Activated CD4-positive, alpha-beta memory T cell treated with anti-CD3 and anti-CD28 coated beads, Interleukin-2, amount 10 ng/mL, durations not matched to agents 7 days and 5 days (primary cell): ENCODE measurements around the gene B4GALT5. TPM values are rescaled to one million over a fixed set of nuclear protein-coding genes. Genes with fewer than 3 reads are reported as not detected.
"Not testable (repeated sequence)": the region's sequence is repeated elsewhere in the genome, so short reads cannot be mapped to it uniquely, and the experiment has no call there.

ENCODE experiments used
- CTCF ChIA-PET: fragments of 350-600 bp; sonication (Branson Sonifier 250); formaldehyde crosslinking; loops from one replicate; lab custom pipeline; 2021; ENCODE audit warnings: antibody characterized with exemption, inconsistent platforms; lab: Charles Lee
- POLR2A ChIA-PET: fragments of 350-600 bp; sonication (Branson Sonifier 250); formaldehyde crosslinking; loops from one replicate; lab custom pipeline; 2021; ENCODE audit warnings: antibody characterized with exemption; lab: Charles Lee
- DNase-seq: peaks from one replicate; pipeline ENCODE4 v3.0.0-alpha.2; 2020
- H3K27ac Mint-ChIP-seq: one replicate; pipeline ENCODE4 v1.8.0; 2021; ENCODE audit warnings: mild to moderate bottlenecking, mixed read lengths
- H3K27me3 Mint-ChIP-seq: one replicate; pipeline ENCODE4 v1.8.0; 2021; ENCODE audit warnings: mixed read lengths
- H3K36me3 Mint-ChIP-seq: one replicate; pipeline ENCODE4 v1.8.0; 2021; ENCODE audit warnings: low read depth, mixed read lengths
- H3K4me1 Mint-ChIP-seq: one replicate; pipeline ENCODE4 v1.8.0; 2021; ENCODE audit warnings: mixed read lengths
- H3K4me3 Mint-ChIP-seq: one replicate; pipeline ENCODE4 v1.8.0; 2021; ENCODE audit warnings: mild to moderate bottlenecking, mixed read lengths
- H3K9me3 Mint-ChIP-seq: one replicate; pipeline ENCODE4 v1.8.0; 2021; ENCODE audit warnings: mixed read lengths
- total RNA-seq, 2 experiments: library from RNA; stranded (reverse); gene quantifications; one replicate each; pipeline ENCODE4 v1.2.3, GENCODE V29; 2021

Gene B4GALT5
- total RNA-seq, 2 experiments from 2014 or later: 21.6 to 22.4 TPM

- Mint-ChIP-seq H3K9me3 (no peaks in the 10 kb centered on the region), H3K36me3 (peaks cover 35% of the 10 kb centered on the region), H3K27ac (no peak overlapping the region), H3K4me3 (no peak overlapping the region), H3K27me3 (no peaks in the 10 kb centered on the region), H3K4me1 (peaks cover 3% of the 10 kb centered on the region)
- ChIA-PET CTCF (no interaction called here), POLR2A (interaction anchor here (1.1 kb wide), 1 partner anchor 39 kb away, joined by 3 read pairs; no protein-coding TSS in a partner anchor)
- no peak for DNase-seq
Observed at GRCh38 chr20:49635166-49635565, 78.5 kb downstream of the B4GALT5 start.

GRCh38 chr20:49634116-49634515, 79.6 kb downstream of the B4GALT5 start:
- Mint-ChIP-seq H3K4me3 (no peak overlapping the region), H3K27me3 (no peaks in the 10 kb centered on the region), H3K27ac (no peak overlapping the region), H3K4me1 (peaks cover 3% of the 10 kb centered on the region), H3K36me3 (peaks cover 27% of the 10 kb centered on the region), H3K9me3 (no peaks in the 10 kb centered on the region)
- ChIA-PET POLR2A (interaction anchor here (1.3 kb wide), 1 partner anchor 14 kb away, joined by 3 read pairs; no protein-coding TSS in a partner anchor), CTCF (no interaction called here)
- DNase-seq: no peak

GRCh38 chr20:49633643-49634042, 80.0 kb downstream of the B4GALT5 start:
- H3K4me3 Mint-ChIP-seq: no peak overlapping the region
- peaks cover 27% of the 10 kb centered on the region for H3K36me3 Mint-ChIP-seq
- ChIA-PET CTCF (interaction anchor here (0.6 kb wide), 1 partner anchor 114 kb away, joined by 3 read pairs; no protein-coding TSS in a partner anchor), POLR2A (interaction anchor here (1.3 kb wide), 1 partner anchor 13 kb away, joined by 3 read pairs; no protein-coding TSS in a partner anchor)
- H3K4me1 Mint-ChIP-seq: peaks cover 3% of the 10 kb centered on the region
- no peaks in the 10 kb centered on the region for H3K27me3 Mint-ChIP-seq
- no peak for DNase-seq
- peaks cover 2% of the 10 kb centered on the region for H3K9me3 Mint-ChIP-seq
- no peak overlapping the region for H3K27ac Mint-ChIP-seq

- no peak overlapping the region for H3K27ac Mint-ChIP-seq
- H3K9me3 Mint-ChIP-seq: peaks cover 4% of the 10 kb centered on the region
- POLR2A ChIA-PET: interaction anchor here (1.3 kb wide), 1 partner anchor 13 kb away, joined by 3 read pairs; no protein-coding TSS in a partner anchor
Observed at GRCh38 chr20:49633023-49633422, 80.7 kb downstream of the B4GALT5 start.

GRCh38 chr20:49631856-49632418, 81.7 kb downstream of the B4GALT5 start:
- peaks cover 25% of the 10 kb centered on the region for H3K36me3 Mint-ChIP-seq
- peaks cover 5% of the 10 kb centered on the region for H3K4me1 Mint-ChIP-seq
- no peak overlapping the region for H3K27ac Mint-ChIP-seq
- CTCF ChIA-PET: interaction anchor here (1.3 kb wide), 1 partner anchor 214 kb away, joined by 3 read pairs; no protein-coding TSS in a partner anchor
- POLR2A ChIA-PET: interaction anchor here (1.7 kb wide), 1 partner anchor 37 kb away, joined by 4 read pairs; no protein-coding TSS in a partner anchor
- peaks cover 4% of the 10 kb centered on the region for H3K9me3 Mint-ChIP-seq
- H3K4me3 Mint-ChIP-seq: no peak overlapping the region
- no peak for DNase-seq
- H3K27me3 Mint-ChIP-seq: peaks cover 2% of the 10 kb centered on the region

More at GRCh38 chr20:49633023-49633422, 80.7 kb downstream of the B4GALT5 start:
- CTCF ChIA-PET: interaction anchor here (0.6 to 1.3 kb wide), 2 partner anchors 114 to 213 kb away, joined by 3 read pairs; no protein-coding TSS in a partner anchor
- Mint-ChIP-seq H3K27me3 (no peaks in the 10 kb centered on the region), H3K36me3 (peaks cover 27% of the 10 kb centered on the region), H3K4me1 (peaks cover 3% of the 10 kb centered on the region), H3K4me3 (no peak overlapping the region)
- DNase-seq: no peak

- DNase-seq: no peak
- POLR2A ChIA-PET: interaction anchor here (1.7 kb wide), 1 partner anchor 37 kb away, joined by 4 read pairs; no protein-coding TSS in a partner anchor
- CTCF ChIA-PET: no interaction called here
- Mint-ChIP-seq H3K4me1 (peaks cover 8% of the 10 kb centered on the region), H3K9me3 (peaks cover 4% of the 10 kb centered on the region), H3K36me3 (peaks cover 18% of the 10 kb centered on the region), H3K27me3 (peaks cover 2% of the 10 kb centered on the region), H3K27ac (no peak overlapping the region), H3K4me3 (no peak overlapping the region)
Observed at GRCh38 chr20:49631061-49631716, 82.5 kb downstream of the B4GALT5 start.

GRCh38 chr20:49630396-49630951, 83.2 kb downstream of the B4GALT5 start:
- Mint-ChIP-seq H3K4me3 (no peak overlapping the region), H3K9me3 (peaks cover 4% of the 10 kb centered on the region), H3K4me1 (peaks cover 11% of the 10 kb centered on the region), H3K27ac (no peak overlapping the region), H3K27me3 (peaks cover 2% of the 10 kb centered on the region), H3K36me3 (peaks cover 12% of the 10 kb centered on the region)
- CTCF ChIA-PET: no interaction called here
- no peak for DNase-seq
- POLR2A ChIA-PET: interaction anchor here (1.7 kb wide), 1 partner anchor 38 kb away, joined by 4 read pairs; no protein-coding TSS in a partner anchor

- Mint-ChIP-seq H3K4me3 (no peak overlapping the region), H3K27me3 (peaks cover 3% of the 10 kb centered on the region), H3K9me3 (peaks cover 4% of the 10 kb centered on the region), H3K4me1 (peaks cover 12% of the 10 kb centered on the region), H3K36me3 (peaks cover 9% of the 10 kb centered on the region), H3K27ac (no peak overlapping the region)
- DNase-seq: no peak
- ChIA-PET POLR2A (no interaction called here), CTCF (interaction anchor here (1.9 kb wide), 1 partner anchor 217 kb away, joined by 5 read pairs; no protein-coding TSS in a partner anchor)
Observed at GRCh38 chr20:49629606-49630005, 84.1 kb downstream of the B4GALT5 start.

GRCh38 chr20:49628280-49628679, 85.4 kb downstream of the B4GALT5 start:
- DNase-seq, H3K4me3 Mint-ChIP-seq, H3K9me3 Mint-ChIP-seq, H3K27me3 Mint-ChIP-seq, H3K27ac Mint-ChIP-seq, H3K36me3 Mint-ChIP-seq: not testable (repeated sequence)
- ChIA-PET CTCF (interaction anchor here (1.9 kb wide), 1 partner anchor 218 kb away, joined by 5 read pairs; no protein-coding TSS in a partner anchor), POLR2A (interaction anchor here (1.2 kb wide), 1 partner anchor 16 kb away, joined by 3 read pairs; no protein-coding TSS in a partner anchor)
- peaks cover 12% of the 10 kb centered on the region for H3K4me1 Mint-ChIP-seq

GRCh38 chr20:49627329-49627761, 86.3 kb downstream of the B4GALT5 start:
- H3K27me3 Mint-ChIP-seq: peaks cover 5% of the 10 kb centered on the region
- ChIA-PET POLR2A (interaction anchor here (1.2 kb wide), 1 partner anchor 15 kb away, joined by 3 read pairs; no protein-coding TSS in a partner anchor), CTCF (no interaction called here)
- H3K9me3 Mint-ChIP-seq: peaks cover 4% of the 10 kb centered on the region
- no peak overlapping the region for H3K27ac Mint-ChIP-seq
- no peaks in the 10 kb centered on the region for H3K36me3 Mint-ChIP-seq
- DNase-seq: no peak
- H3K4me3 Mint-ChIP-seq: no peak overlapping the region
- peaks cover 12% of the 10 kb centered on the region for H3K4me1 Mint-ChIP-seq

GRCh38 chr20:49624988-49625387, 88.7 kb downstream of the B4GALT5 start:
- H3K36me3 Mint-ChIP-seq, DNase-seq, CTCF ChIA-PET, H3K27ac Mint-ChIP-seq, H3K9me3 Mint-ChIP-seq, H3K4me3 Mint-ChIP-seq: not testable (repeated sequence)
- POLR2A ChIA-PET: interaction anchor here (0.7 kb wide), 1 partner anchor 13 kb away, joined by 3 read pairs; no protein-coding TSS in a partner anchor
- H3K4me1 Mint-ChIP-seq: peaks cover 12% of the 10 kb centered on the region
- peaks cover 18% of the 10 kb centered on the region for H3K27me3 Mint-ChIP-seq

GRCh38 chr20:49624317-49624716, 89.4 kb downstream of the B4GALT5 start:
- POLR2A ChIA-PET: no interaction called here

More at GRCh38 chr20:49624317-49624716, 89.4 kb downstream of the B4GALT5 start:
- H3K36me3 Mint-ChIP-seq: peaks cover 7% of the 10 kb centered on the region
- H3K4me3 Mint-ChIP-seq: no peak overlapping the region
- peaks cover 10% of the 10 kb centered on the region for H3K9me3 Mint-ChIP-seq
- H3K4me1 Mint-ChIP-seq: peaks cover 12% of the 10 kb centered on the region
- no peak for DNase-seq
- peaks cover 18% of the 10 kb centered on the region for H3K27me3 Mint-ChIP-seq
- CTCF ChIA-PET: no interaction called here
- no peak overlapping the region for H3K27ac Mint-ChIP-seq
